Measurements from ENCODE around the gene LRRC7.
"Not testable (repeated sequence)": the region's sequence is repeated elsewhere in the genome, so short reads cannot be mapped to it uniquely, and the experiment has no call there.

The LRRC7 gene

DNA sequence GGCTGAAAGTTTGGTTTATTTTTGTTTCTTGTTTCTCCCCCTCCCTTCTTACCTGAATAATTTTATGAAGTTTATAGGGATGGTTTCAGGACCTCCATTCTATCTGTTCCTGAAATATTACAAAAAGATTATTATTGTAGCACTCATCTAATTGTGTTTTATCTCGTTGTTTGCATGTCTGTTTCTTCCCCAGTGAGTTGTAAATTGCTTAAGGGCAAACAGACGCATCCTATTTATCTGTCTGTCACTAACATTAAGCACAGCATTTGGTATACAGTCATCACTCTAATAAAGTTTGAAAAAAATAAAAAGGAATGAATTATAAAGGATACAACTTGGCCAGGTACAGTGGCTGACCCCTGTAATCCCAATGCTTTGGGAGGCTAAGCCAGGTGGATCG lies 123.5 kb downstream of the LRRC7 start:
- in situ Hi-C loops (cut with HindIII; ENCODE audit: low sequenced_read_pairs), result no loop called here

DNA sequence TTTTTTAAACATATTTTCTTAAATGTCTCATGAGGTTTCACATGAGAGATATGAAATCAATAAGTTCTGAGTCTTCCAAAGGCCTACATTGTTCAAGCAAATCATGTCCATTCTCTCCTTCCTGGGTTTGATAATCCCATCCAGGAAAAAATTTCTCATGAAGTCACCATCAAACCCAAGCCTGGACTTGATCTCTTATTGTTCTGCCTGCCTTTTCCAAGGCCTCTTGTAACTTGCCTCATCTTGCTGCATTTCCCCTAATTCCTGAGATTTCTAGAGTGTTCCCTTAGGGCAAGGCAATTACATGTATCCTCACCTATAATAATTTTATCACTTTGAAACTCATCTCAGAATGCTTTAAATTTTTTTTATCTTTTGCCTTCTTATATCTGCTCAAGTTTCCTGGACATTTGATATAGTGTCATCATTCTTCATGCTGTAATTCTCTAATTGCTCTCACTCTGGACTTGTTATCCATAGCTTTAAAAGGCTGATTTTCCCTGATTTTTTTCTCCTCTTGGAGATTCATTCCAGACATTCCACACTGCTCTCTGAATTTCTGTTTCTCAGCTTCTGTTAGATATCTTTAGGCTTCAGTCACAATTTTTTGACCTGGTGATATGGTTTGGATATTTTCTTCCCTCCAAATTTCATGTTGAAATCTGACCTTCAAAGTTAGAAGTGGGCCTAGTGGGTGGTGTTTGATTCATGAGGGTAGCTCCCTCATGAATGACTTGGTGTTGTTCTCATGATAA lies 126.4 kb downstream of the LRRC7 start:
- in situ Hi-C loops (cut with HindIII; ENCODE audit: low sequenced_read_pairs), result no loop called here

DNA sequence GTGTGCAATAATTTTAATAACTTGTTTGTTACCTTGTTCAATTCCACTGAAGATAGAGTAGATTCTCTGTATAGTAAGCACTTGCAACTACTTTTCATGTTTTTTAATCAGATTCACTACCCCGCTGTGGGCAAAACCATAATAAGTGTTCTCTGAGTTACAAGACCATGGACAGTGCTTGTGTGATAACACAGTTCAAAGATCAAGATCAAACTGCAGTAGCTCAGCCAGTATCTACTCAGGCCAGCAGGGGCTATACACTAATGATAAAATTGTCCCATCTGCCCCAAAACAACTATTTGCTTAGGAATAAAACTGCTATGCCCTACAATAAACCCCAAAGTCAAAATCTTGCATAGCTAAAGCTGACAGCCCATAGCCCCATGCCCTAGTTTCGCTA lies 129.6 kb downstream of the LRRC7 start:
- in situ Hi-C loops (cut with HindIII; ENCODE audit: low sequenced_read_pairs), result no loop called here

DNA sequence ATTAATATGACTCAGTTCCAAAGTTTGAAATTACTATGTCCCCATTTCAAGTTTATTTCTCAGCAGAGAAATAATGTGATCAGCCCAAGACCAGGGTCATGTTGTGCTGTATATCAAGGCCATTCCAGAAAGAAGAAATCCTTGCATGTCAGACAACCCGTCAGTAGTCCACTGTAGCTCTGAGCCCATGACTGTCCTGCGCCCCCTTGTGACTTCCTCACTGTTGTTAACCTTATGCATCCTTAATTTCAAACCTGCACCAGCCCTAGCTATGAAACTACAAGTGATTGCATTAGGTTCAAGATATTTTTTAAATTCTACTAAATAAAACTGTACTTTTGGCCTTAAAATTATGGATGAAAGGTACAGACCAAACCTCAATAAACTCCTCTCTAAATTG lies 133.0 kb downstream of the LRRC7 start:
- in situ Hi-C loops (cut with HindIII; ENCODE audit: low sequenced_read_pairs), result no loop called here

DNA sequence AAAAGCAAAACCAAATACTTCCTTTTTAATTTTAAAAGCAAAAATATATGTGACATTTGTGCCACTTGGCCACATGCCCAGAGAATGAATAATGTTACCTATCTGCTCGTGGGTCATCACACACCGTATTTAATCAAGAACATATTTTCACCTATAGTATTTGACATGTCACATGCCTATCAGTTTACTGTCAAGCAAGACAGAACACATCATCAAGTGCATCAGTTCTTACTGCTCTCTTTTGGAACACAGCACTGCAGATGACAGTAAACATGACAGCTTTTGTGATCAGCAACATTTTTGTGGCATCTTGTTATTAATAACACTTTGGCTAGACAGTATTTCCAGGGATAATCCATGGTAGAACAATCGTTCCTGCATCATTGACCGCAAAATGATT lies 134.4 kb downstream of the LRRC7 start:
- in situ Hi-C loops (cut with HindIII; ENCODE audit: low sequenced_read_pairs), result no loop called here

DNA sequence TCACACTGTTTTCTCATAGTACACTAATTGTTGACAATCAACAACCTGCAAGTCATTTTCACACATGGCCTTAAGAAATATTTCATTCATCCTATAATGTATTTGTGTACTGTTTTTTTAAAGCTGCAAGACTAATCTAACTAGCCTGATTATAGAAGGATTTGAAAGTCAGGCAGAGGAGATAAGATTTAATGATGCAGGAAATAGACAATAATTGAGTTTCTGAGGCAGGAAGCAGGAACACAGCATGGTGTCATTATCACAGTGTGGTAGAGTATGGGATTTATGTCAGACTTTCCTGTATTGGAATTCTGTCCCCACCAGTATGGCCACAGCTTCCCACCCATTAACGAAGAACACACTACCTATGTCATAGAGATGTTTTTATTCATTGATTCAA lies 138.8 kb downstream of the LRRC7 start:
- in situ Hi-C loops (cut with HindIII; ENCODE audit: low sequenced_read_pairs), result no loop called here

DNA sequence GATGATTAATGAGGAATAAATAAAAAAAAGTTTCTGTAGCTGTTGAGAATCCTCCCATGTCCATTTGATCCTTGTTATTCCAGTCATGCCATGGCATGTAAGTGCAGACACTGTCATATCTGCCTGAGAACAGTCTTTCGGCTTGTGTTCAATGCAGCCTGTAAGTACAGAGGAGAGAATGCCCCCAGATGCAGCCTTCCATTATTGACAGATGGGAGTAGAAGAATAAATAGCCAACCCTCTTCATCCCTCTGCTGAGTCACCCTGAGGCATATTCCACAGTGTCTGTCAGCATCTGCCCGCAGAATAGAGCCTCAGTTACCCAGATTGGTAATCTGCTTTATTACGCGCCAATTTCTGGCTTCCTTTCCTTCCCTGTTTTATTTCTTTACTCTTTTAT lies 139.4 kb downstream of the LRRC7 start:
- in situ Hi-C loops (cut with HindIII; ENCODE audit: low sequenced_read_pairs), result no loop called here

DNA sequence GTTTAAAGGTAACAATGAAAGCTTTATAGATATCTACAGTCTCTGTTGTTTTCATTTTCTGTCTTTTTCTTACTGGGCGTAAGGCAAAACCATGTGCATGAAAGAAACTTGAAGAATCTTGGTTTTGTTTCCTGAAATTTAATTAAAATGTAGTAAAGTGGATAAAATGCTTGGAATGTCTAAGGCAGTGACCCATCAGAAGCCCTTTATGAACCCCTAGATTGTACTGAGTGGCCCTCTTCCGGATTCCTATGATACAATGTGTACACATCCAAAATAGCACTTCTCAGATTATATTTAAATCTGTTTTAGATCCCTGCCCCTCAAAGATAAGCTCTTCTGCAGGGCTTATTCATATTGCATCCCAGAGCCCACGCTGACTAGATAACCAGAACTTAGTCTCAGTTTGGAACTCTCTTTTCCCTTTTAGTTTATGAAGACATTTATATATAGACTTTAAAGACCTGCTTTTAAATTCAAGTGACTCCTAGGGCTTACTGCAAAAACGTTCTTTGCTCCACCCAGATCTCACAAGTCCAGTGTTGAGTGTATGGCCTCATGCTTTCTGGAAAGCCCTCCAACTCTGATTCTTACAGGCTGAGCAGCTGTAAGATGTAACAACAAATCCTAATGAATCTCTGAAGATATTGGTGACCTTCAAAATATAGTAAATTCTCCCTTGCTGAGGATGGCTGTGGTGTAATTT lies 142.9 kb downstream of the LRRC7 start:
- in situ Hi-C loops (cut with HindIII; ENCODE audit: low sequenced_read_pairs), result no loop called here

DNA sequence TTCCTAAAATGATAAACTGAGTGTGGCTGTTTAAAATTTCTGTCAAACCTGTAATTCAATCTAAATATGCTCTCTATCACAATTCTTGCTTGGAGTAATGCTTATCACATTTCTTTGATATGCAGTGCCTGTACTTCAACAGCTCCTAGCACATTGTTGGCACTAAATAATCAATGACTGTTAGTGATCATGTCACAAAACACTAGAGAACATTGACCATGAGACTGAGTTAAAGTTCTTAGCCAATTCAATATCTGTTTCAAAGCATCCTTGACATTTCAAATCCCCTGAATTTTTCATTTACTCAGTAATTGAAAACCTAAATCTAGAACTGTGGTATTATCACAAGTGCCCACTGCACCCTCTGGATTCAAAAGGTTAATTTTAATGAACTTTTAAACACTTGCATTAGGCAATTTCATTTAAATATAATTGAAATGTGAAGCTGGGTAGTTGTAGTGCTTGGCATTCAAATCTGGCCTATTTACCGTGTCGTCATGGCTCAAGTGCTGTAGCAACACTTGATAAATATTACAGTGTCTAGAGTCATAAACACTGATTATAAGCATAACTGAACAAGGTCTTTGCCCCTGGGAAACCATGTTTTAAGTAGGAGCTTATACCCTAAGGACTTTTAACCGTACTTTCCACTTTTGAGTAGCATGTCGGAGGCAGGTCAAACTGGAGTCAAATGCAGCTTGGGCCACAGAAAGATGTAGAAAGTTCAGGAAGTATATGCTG lies 143.6 kb downstream of the LRRC7 start:
- in situ Hi-C loops (cut with HindIII; ENCODE audit: low sequenced_read_pairs), result no loop called here

DNA sequence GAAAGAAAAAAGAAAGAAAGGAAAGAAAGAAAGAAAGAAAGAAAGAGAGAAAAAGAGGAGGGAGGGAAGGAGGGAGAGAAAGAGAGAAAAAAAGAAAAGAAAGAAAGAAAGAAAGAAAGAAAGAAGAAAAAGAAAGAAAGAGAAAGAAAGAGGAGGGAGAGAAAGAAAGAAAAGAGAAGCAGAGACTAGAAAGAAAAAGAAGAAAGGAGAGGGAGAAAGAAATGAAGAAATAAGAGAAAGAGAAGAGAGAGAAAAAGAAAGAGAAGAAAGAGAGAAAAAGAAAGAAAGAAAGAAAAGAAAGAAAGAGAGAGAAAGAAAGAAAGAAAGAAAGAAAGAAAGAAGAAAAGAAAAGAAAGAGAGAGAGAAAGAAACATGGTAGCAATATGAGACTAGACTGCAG lies 150.1 kb downstream of the LRRC7 start:
- in situ Hi-C loops (cut with HindIII; ENCODE audit: low sequenced_read_pairs), result not testable (repeated sequence)

DNA sequence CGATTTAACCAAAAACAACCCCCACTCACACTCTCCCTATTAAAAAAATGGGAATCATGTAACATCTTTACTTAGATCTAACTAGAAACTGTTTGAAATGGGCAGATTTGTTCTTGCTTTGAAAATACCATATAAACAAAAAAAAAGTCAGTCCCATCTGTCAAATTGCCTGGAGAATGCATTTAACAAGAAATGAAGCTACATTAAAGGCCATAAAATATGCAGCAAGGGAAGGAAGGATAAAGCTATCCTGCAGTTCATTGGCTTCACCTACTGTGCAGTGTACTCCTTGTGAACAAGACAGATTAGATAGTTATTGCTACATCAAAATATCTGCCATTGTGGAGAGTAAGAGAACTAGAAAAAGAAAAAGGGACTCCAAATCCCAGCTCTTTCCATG lies 160.5 kb downstream of the LRRC7 start:
- in situ Hi-C loops (cut with HindIII; ENCODE audit: low sequenced_read_pairs), result no loop called here

DNA sequence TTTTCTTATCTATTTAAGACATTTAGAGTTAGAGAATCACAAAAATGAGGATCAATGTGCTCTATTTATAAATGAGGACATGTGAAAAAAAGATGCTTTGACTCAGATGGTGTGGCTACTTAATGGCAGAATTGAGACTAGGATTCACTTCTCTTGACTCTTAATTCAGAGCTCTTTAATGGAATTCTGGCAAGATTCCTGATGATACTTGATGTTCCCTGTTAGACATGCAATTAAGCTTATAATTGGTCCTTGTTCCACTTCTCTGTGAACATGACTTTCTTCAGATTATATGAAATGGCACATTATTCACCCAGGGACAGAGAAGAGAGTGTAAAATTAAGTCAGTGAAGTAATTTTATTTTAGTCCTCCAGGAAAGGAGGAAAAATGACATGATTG lies 165.3 kb downstream of the LRRC7 start:
- in situ Hi-C loops (cut with HindIII; ENCODE audit: low sequenced_read_pairs), result no loop called here

DNA sequence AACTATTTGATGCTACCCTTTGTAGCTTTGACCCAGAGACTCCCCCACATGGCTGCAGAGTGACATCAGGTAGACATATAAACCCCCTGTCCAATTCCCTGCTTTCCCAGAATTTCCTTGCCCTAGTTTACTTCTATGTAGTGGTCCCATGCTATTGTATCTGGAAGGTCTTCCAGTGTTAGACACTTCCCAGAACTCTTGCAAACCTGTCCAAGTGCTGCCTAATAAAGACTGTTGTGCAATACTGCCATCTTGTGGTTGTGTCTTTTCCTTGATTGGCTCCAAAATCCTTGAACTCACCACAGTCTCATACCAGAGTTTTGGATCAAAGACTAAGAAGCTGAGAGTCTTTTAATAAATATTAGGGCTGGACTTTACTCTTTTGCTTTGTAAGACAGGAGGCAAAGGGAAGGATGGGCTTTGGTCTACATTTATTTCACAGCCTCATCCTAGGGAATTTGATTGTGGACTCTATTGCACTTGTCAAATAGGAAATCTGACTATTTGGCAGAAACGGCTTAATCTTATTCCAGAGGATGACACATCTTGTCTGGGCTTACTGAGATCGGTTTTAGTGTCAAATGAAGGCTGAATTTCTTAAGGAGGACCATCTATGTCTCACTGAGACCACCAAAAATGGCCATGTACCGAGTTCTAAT lies 169.9 kb downstream of the LRRC7 start:
- in situ Hi-C loops (cut with HindIII; ENCODE audit: low sequenced_read_pairs), result no loop called here

DNA sequence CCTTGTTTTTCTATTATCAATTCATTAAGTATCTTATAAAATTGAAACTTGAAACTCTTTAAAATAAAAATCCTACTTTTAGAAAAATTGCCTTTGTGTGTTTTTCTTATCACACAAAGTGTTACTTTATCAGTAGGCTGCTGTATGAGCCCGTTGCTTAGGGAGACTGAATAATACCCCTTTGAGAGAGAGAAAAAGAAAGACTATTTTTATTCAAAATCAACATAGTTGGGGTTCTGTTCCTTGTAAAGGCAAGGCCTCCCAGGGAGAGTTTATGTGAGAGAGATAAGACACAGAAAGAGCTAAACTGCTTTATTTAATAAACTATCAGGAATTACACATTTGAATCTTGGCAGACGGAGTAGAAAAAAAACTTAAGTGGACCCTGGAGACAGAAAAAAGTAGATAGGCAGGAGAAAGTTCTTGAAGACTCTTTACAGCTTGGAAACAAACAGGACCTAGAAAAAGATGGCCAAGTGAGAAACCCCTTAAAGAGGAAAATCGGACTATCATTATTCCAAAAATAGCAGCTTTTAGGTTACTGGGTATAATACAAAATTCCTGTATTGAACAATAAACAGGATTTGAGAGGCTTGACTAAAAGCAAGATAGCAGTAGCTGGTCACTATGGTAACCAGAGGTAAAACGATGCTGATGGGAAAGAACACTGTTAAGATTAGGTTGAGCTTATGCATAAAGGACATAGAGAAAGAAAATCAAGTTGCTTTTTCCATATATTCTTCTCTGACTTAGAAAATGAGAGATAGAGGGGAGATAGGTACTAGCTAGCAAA lies 170.9 kb downstream of the LRRC7 start:
- in situ Hi-C loops (cut with HindIII; ENCODE audit: low sequenced_read_pairs), result no loop called here

DNA sequence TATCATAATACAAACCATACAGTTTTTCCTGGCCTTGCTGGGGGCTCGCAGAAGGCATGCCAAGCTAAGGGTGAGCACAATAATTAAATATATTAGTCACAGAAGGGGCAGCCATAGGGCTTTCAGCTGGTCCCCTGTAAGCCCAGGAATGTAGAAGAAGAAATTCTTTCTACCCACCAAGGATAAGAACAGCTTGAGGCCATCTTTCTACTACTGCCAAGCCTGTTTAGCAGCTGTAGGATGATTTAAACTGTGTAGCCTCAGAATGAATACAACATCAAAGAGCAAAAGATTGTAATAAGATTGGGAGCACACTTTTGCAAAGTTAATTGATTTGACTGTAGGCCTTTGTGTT lies 171.5 kb downstream of the LRRC7 start:
- in situ Hi-C loops (cut with HindIII; ENCODE audit: low sequenced_read_pairs), result no loop called here

DNA sequence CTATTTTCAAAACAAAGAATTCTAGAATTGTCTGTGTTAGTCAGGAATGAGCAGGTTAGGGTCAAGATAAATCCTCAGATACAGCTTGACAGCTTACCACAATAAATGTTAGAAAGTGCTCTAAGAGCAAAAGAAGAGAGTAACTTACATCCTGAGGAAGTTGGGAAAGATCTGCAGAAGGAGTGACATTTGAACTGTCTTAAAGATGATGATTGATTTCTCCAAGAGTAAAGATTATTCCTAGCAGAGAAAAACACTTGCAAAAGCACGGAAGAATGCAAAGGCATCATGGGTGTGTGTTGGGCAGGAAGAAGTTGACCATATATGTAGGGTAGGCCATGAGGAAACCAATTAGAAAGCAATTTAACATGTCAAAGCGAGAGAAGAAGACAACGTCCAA lies 175.4 kb downstream of the LRRC7 start:
- in situ Hi-C loops (cut with HindIII; ENCODE audit: low sequenced_read_pairs), result no loop called here

DNA sequence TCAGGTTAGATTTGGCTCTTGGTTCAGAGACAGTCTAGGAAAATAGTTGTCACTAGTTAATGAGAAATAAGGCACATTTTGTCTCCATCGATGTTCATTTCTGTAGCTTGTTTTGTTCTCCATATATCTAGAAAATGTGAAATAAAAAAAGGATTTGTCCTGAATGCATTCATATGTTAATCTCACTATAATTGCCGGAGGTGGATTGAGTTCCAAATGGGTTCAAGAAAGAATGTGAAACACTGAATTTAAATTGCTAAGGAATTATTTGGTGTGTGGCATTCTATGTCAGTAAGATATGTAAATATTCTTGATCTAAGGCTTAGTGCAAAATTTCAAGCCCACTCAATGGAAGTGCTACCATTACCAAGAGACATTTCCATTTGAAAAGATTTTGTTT lies 176.7 kb downstream of the LRRC7 start:
- in situ Hi-C loops (cut with HindIII; ENCODE audit: low sequenced_read_pairs), result no loop called here

DNA sequence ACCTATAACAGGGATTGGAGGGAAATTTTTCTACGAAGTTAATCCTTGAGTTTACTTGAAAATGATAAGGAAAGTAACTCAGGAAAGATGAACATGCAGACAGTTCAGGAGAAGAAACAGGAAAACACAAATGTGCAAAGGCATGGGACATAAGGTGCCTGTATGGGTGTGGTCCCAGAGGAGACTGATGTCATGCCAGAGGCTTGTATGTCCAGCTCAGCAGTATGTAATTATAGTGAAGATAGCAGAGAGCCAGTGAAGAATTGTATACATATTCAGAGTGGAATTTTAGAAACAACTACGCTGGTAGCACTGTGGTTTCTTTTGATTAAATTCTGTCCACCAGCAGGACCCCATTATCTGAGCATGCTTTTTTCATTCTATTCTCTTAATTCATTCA lies 179.5 kb downstream of the LRRC7 start:
- in situ Hi-C loops (cut with HindIII; ENCODE audit: low sequenced_read_pairs), result no loop called here

DNA sequence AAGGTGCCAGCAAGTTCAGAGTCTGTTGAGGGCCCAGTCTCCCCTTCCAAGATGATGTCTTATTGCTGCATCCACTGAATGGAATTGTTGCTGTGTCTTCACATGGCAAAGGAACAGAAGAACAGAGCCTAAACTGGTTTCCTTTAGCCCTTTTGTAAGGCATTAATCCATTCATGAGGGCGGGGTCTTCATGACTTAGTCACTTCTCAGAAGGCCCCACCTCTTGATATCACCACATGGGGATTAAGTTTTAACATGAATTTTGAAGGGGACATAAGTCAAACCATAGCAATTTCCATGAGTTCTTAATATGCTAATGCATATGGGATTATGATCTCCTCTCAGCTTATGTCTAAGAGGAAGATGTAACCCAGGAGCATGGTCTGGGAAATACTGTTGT lies 182.9 kb downstream of the LRRC7 start:
- in situ Hi-C loops (cut with HindIII; ENCODE audit: low sequenced_read_pairs), result no loop called here

DNA sequence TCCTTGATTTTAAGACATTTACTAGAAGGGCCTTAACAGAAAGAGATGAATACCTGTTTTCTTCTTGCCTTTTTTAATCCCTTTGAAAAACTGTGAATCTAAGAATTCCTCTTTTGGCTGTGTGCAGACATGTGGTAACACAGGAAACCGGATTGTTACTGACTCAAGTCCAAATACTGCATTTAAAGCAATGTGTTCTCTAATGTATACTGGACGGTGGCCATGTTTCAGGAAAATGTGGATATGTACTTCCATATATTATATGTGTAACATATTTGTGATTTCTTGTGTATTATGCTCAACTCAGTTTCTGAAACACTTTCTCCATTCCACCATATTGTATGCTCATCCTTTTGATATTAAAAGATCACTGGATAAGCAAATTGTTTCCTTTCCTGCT lies 185.1 kb downstream of the LRRC7 start:
- in situ Hi-C loops (cut with HindIII; ENCODE audit: low sequenced_read_pairs), result no loop called here

DNA sequence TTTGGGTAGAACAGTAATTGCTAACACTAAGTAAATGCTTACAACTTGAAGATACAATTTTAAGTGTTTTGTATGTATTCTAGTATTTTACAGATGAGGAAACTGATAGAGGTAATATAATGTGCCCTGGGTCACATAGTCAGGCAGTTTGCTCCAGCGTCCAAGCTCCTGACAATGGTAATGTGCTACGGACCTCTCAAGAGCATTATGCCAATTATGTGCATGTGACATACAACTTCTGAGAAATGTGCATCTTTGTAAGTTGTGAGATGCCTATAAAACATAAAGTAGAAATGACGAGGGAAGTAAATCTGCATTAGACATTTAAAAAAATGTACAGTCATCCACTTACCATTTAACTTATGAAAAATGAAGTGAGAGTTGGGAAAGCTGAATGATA lies 186.8 kb downstream of the LRRC7 start:
- in situ Hi-C loops (cut with HindIII; ENCODE audit: low sequenced_read_pairs), result no loop called here
